ENCODE data around the gene CFHR4.
"Not testable (repeated sequence)": the region's sequence is repeated elsewhere in the genome, so short reads cannot be mapped to it uniquely, and the experiment has no call there.

The CFHR4 gene

GRCh38 chr1:196943568-196943967, 55.7 kb downstream of the CFHR4 start, which contains the start of gene CFHR2:
Gene CFHR2 (plus strand): TSS chr1:196943738. CDS start chr1:196943881, 143 bp downstream.
- not testable (repeated sequence) for DNase-seq

- no peak for DNase-seq
These were observed 64.0 kb downstream of the CFHR4 start for GRCh38 chr1:196951711-196952394.

GRCh38 chr1:196954778-196955177, 66.9 kb downstream of the CFHR4 start:
- DNase-seq: no peak

GRCh38 chr1:196955926-196956325, 68.1 kb downstream of the CFHR4 start:
- no peak for DNase-seq

- no peak for DNase-seq
These were observed 73.0 kb downstream of the CFHR4 start for GRCh38 chr1:196960854-196961253.

Measured in stimulated activated CD8-positive, alpha-beta memory T cell treated with anti-CD3 and anti-CD28 coated beads, Interleukin-4, amount 100 ng/mL, for 48 hours (primary cell).